Keratinocyte (primary cell): ENCODE measurements around the gene L3MBTL4. TPM values are rescaled to one million over a fixed set of nuclear protein-coding genes. Genes with fewer than 3 reads are reported as not detected.
"Not testable (repeated sequence)": the region's sequence is repeated elsewhere in the genome, so short reads cannot be mapped to it uniquely, and the experiment has no call there.

Source experiments
- DNase-seq: peaks from one replicate; pipeline ENCODE4 v3.0.0-alpha.2; 2011; ENCODE audit warnings: low read depth, missing footprints, low spot score
- FAIRE-seq: peaks from 2 replicates; lab custom pipeline; 2011; peaks lifted over from hg19 to GRCh38; lab: Jason Lieb, UNC
- H2AFZ ChIP-seq: 2 replicates; pipeline ENCODE4 v1.6.0; 2012; ENCODE audit warnings: low read length, control low read depth, inconsistent platforms; ENCODE audit not compliant: control insufficient read depth
- H3K27ac ChIP-seq: 2 replicates; pipeline ENCODE4 v1.5.1; 2011; ENCODE audit warnings: low read length; ENCODE audit not compliant: control insufficient read depth, insufficient read depth
- H3K27me3 ChIP-seq: 3 replicates; pipeline ENCODE4 v1.6.0; 2011; ENCODE audit warnings: low read length; ENCODE audit not compliant: control insufficient read depth, insufficient read depth; ENCODE audit errors: extremely low read depth
- H3K36me3 ChIP-seq, 2 experiments: 2 replicates in 1 of 2; 3 replicates in 1 of 2; pipeline ENCODE4 v1.5.1; 2011; ENCODE audit warnings: low read length in 2 of 2, mild to moderate bottlenecking in 1 of 2; ENCODE audit not compliant: control insufficient read depth in 2 of 2, insufficient read depth in 2 of 2; ENCODE audit errors: extremely low read depth in 1 of 2
- H3K4me1 ChIP-seq: 3 replicates; pipeline ENCODE4 v1.5.1; 2011; ENCODE audit warnings: low read length; ENCODE audit not compliant: control insufficient read depth, insufficient read depth; ENCODE audit errors: extremely low read depth
- H3K4me2 ChIP-seq: 3 replicates; pipeline ENCODE4 v1.6.0; 2011; ENCODE audit warnings: low read depth, low read length; ENCODE audit not compliant: control insufficient read depth, insufficient read depth; ENCODE audit errors: extremely low read depth
- H3K4me3 ChIP-seq, 3 experiments: fragments of 200-600 bp in 1 of 3; sonication (generic) in 1 of 3; 2 replicates in 2 of 3; 3 replicates in 1 of 3; pipeline ENCODE4 v1.5.1; 2011 to 2016; ENCODE audit warnings: low read length in 3 of 3, mild to moderate bottlenecking in 3 of 3, control low read depth in 2 of 3, inconsistent platforms in 1 of 3, low read depth in 1 of 3, mixed read lengths in 1 of 3, mixed run types in 1 of 3, moderate library complexity in 1 of 3; ENCODE audit not compliant: control insufficient read depth in 2 of 3, insufficient read depth in 2 of 3; ENCODE audit errors: extremely low read depth in 1 of 3
- H3K79me2 ChIP-seq: 2 replicates; pipeline ENCODE4 v1.6.0; 2012; ENCODE audit warnings: low read length; ENCODE audit not compliant: control insufficient read depth, insufficient read depth
- H3K9ac ChIP-seq: 3 replicates; pipeline ENCODE4 v1.6.0; 2011; ENCODE audit warnings: low read length; ENCODE audit not compliant: control insufficient read depth, insufficient read depth; ENCODE audit errors: extremely low read depth
- H3K9me1 ChIP-seq: 3 replicates; pipeline ENCODE4 v1.6.0; 2011; ENCODE audit warnings: low read length; ENCODE audit not compliant: control insufficient read depth, insufficient read depth; ENCODE audit errors: extremely low read depth
- H3K9me3 ChIP-seq: 2 replicates; pipeline ENCODE4 v1.5.1; 2012; ENCODE audit warnings: low read depth, low read length; ENCODE audit not compliant: control insufficient read depth
- H4K20me1 ChIP-seq: 3 replicates; pipeline ENCODE4 v1.6.0; 2011; ENCODE audit warnings: low read length; ENCODE audit not compliant: control insufficient read depth, insufficient read depth; ENCODE audit errors: extremely low read depth
- CTCF ChIP-seq, 3 experiments: IDR thresholded peaks in 1 of 3; conservative IDR thresholded peaks in 1 of 3; optimal IDR thresholded peaks in 1 of 3; 2 replicates in 2 of 3; 3 replicates in 1 of 3; pipeline versions ENCODE3 to v1.5.1; 2011; ENCODE audit warnings: low read length in 3 of 3, mild to moderate bottlenecking in 3 of 3, moderate library complexity in 2 of 3, control low read depth in 1 of 3, inconsistent platforms in 1 of 3; ENCODE audit not compliant: insufficient read depth in 2 of 3; ENCODE audit errors: extremely low read depth in 1 of 3
- EZH2 ChIP-seq: IDR thresholded peaks from one replicate; pipeline ENCODE4 v1.6.1; 2012; ENCODE audit warnings: inconsistent platforms, mild to moderate bottlenecking, low read length, moderate library complexity
- dilution Hi-C: fragments of 300-500 bp; cut with MboI; formaldehyde crosslinking; loops from one replicate; pipeline ENCODE4 v1.7.0; 2020; ENCODE audit warnings: low sequenced_read_pairs; ENCODE audit not compliant: extremely low pct_ligation_motif_present
- polyA plus RNA-seq, 5 experiments: library from polyadenylated mRNA; depleted of rRNA in 3 of 5; stranded (reverse) in 3 of 5; stranded (forward) in 1 of 5; unstranded in 1 of 5; fragments of >200 nt; gene quantifications; 1 replicate in 1 of 5; 2 replicates in 3 of 5; 3 replicates in 1 of 5; pipeline versions ENCODE4 v1.2.1 to v1.2.3, GENCODE V29; 2011 to 2012; ENCODE audit warnings: missing spikeins in 2 of 5, low read depth in 1 of 5, low replicate concordance in 1 of 5

Gene L3MBTL4
- polyA plus RNA-seq, 1 donor (not counting 4 experiments of a cell fraction or from before 2014, with no cell fraction given) = 0.17 TPM

- Histone ChIP-seq H3K9me1 (no peaks in the 10 kb centered on the region), H3K9me3 (no peaks in the 10 kb centered on the region), H3K27ac (no peak overlapping the region), H4K20me1 (no peaks in the 10 kb centered on the region), H3K36me3 (no peaks in the 10 kb centered on the region), H2AFZ (no peak overlapping the region), H3K4me3 (no peak overlapping the region), H3K79me2 (no peaks in the 10 kb centered on the region), H3K4me2 (no peak overlapping the region), H3K4me1 (peaks cover 2% of the 10 kb centered on the region), H3K27me3 (no peaks in the 10 kb centered on the region), H3K9ac (no peak overlapping the region)
- no peak for TF ChIP-seq EZH2
- TF ChIP-seq CTCF (optimal IDR thresholded peaks at IDR 0.05 in 1 of 3, IDR thresholded peaks at IDR 0.05 in 1 of 3, conservative IDR thresholded peaks at IDR 0.05 in 1 of 3; ENCODE audit: extremely low read depth in 1 of 3, insufficient read depth in 2 of 3, low read length in 3 of 3) = no peak
- dilution Hi-C loops = loop anchor here (5.0 kb wide), 1 partner anchor 41 kb away; no protein-coding TSS in a partner anchor
- DNase-seq (no peak), FAIRE-seq (no peak)
Observed at GRCh38 chr18:6198585-6198984, 216.1 kb downstream of the L3MBTL4 start.

GRCh38 chr18:6194640-6195039 lies 220.1 kb downstream of the L3MBTL4 start:
- DNase-seq = no peak
- Histone ChIP-seq H2AFZ (no peak overlapping the region), H3K4me3 (no peak overlapping the region), H3K9me1 (no peaks in the 10 kb centered on the region), H4K20me1 (no peaks in the 10 kb centered on the region), H3K36me3 (no peaks in the 10 kb centered on the region), H3K27ac (no peak overlapping the region), H3K4me2 (no peak overlapping the region), H3K9me3 (no peaks in the 10 kb centered on the region), H3K9ac (no peak overlapping the region), H3K4me1 (no peaks in the 10 kb centered on the region), H3K79me2 (no peaks in the 10 kb centered on the region), H3K27me3 (no peaks in the 10 kb centered on the region)
- TF ChIP-seq CTCF (optimal IDR thresholded peaks at IDR 0.05 in 1 of 3, IDR thresholded peaks at IDR 0.05 in 1 of 3, conservative IDR thresholded peaks at IDR 0.05 in 1 of 3; ENCODE audit: extremely low read depth in 1 of 3, insufficient read depth in 2 of 3, low read length in 3 of 3) (no peak), EZH2 (no peak)
- dilution Hi-C loops = loop anchor here (5.0 kb wide), 1 partner anchor 37 kb away; no protein-coding TSS in a partner anchor
- no peak for FAIRE-seq

- H2AFZ ChIP-seq, H3K9ac ChIP-seq, H3K36me3 ChIP-seq, H4K20me1 ChIP-seq, DNase-seq, H3K4me1 ChIP-seq, H3K4me3 ChIP-seq, H3K9me1 ChIP-seq, dilution Hi-C loops, H3K27ac ChIP-seq, H3K79me2 ChIP-seq, FAIRE-seq, H3K4me2 ChIP-seq, H3K9me3 ChIP-seq, H3K27me3 ChIP-seq: not testable (repeated sequence)
Observed at GRCh38 chr18:6185782-6186181, 228.9 kb downstream of the L3MBTL4 start.
